Left renal pelvis (tissue), 4 donors: ENCODE results near the gene FXYD2. TPM values are rescaled to one million over a fixed set of nuclear protein-coding genes. Genes with fewer than 3 reads are reported as not detected.

Experiments
- DNase-seq, 4 donors: peaks; one replicate each; pipeline ENCODE4 v3.0.0-alpha.2; 2013; ENCODE audit warnings: low read depth in 4 of 4, low spot score in 3 of 4
- polyA plus RNA-seq, 4 donors: library from polyadenylated mRNA; unstranded; fragments of 120-200 nt; gene quantifications; one replicate each; pipeline ENCODE4 v1.2.1, GENCODE V29; 2013; ENCODE audit not compliant: insufficient read length in 4 of 4

FXYD2 gene
- polyA plus RNA-seq, 4 donors, result 10.6 to 476 (median 394) TPM

DNA sequence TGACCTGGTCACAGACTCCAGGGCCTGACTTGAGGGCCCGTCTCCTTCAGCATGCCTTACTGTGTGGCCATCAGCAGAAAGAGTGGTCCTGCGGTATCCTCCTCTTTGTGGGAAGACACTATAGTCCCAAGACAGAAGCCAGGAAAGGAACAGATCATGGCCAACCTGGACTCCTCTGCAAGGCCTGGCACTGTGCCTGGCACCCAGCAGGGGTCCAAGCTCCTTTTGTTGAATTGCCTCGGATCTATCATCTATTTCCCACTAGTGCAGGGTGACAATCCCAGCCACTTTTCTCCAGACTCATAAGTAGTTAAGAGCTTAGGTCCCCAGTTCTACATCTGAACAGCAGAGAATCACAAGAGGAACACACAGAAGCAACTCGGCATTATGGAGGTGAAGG is 54.5 kb downstream of the FXYD2 start:
- no peak for DNase-seq

Other genes with a start within 250 kb of the FXYD2 start
- 1 to 10 TPM in 3 of 4 donors, under 1 TPM in 1; 0.25 to 3.4 (median 1.9) TPM for gene DSCAML1, start 27.5 kb downstream of the FXYD2 start, polyA plus RNA-seq
- 100 to 1,000 TPM in 3 of 4 donors, 10 to 100 TPM in 1; 99.6 to 132 (median 126) TPM for gene FXYD6, start 51.9 kb upstream of the FXYD2 start, polyA plus RNA-seq
- under 1 TPM; 0.31 to 0.84 (median 0.72) TPM for gene TMPRSS13, start 104.7 kb upstream of the FXYD2 start, polyA plus RNA-seq
- 1 to 10 TPM; 2.7 to 6.1 (median 3.1) TPM for gene IL10RA, start 161.7 kb upstream of the FXYD2 start, polyA plus RNA-seq